Measurements from ENCODE around the gene OGT.
"Not testable (repeated sequence)": the region's sequence is repeated elsewhere in the genome, so short reads cannot be mapped to it uniquely, and the experiment has no call there.

Gene OGT

GRCh38 chrX:71579990-71580380 is 47.1 kb downstream of the OGT start:
- Mint-ChIP-seq H3K4me3 (no peak overlapping the region), H3K27ac (no peak overlapping the region), H3K9me3 (peaks cover 34% of the 10 kb centered on the region), H3K36me3 (ENCODE audit: low read depth) (peaks cover 31% of the 10 kb centered on the region), H3K4me1 (no peaks in the 10 kb centered on the region), H3K27me3 (ENCODE audit: low read depth, poor library complexity) (no peaks in the 10 kb centered on the region)
- TF ChIP-seq CTCF (IDR thresholded peaks at IDR 0.05): no peak
- no peak for DNase-seq

GRCh38 chrX:71581210-71581609 is 48.3 kb downstream of the OGT start:
- no peak for DNase-seq
- no peaks in the 10 kb centered on the region for H3K4me1 Mint-ChIP-seq
- no peaks in the 10 kb centered on the region for H3K27me3 Mint-ChIP-seq (ENCODE audit: low read depth, poor library complexity)
- TF ChIP-seq CTCF (IDR thresholded peaks at IDR 0.05): no peak
- H3K9me3 Mint-ChIP-seq: peaks cover 40% of the 10 kb centered on the region
- H3K27ac Mint-ChIP-seq: peak overlapping the region; percentile 66
- peaks cover 22% of the 10 kb centered on the region for H3K36me3 Mint-ChIP-seq (ENCODE audit: low read depth)
- no peak overlapping the region for H3K4me3 Mint-ChIP-seq

GRCh38 chrX:71586929-71587328 is 54.0 kb downstream of the OGT start:
- Mint-ChIP-seq H3K27ac (no peak overlapping the region), H3K4me3 (no peak overlapping the region), H3K4me1 (no peaks in the 10 kb centered on the region), H3K36me3 (ENCODE audit: low read depth) (peaks cover 9% of the 10 kb centered on the region), H3K9me3 (peaks cover 40% of the 10 kb centered on the region), H3K27me3 (ENCODE audit: low read depth, poor library complexity) (no peaks in the 10 kb centered on the region)
- no peak for DNase-seq
- TF ChIP-seq CTCF (IDR thresholded peaks at IDR 0.05): no peak

GRCh38 chrX:71593210-71593609 is 60.3 kb downstream of the OGT start:
- H3K4me3 Mint-ChIP-seq; H3K4me1 Mint-ChIP-seq; DNase-seq; H3K27ac Mint-ChIP-seq; H3K36me3 Mint-ChIP-seq (ENCODE audit: low read depth); H3K27me3 Mint-ChIP-seq (ENCODE audit: low read depth, poor library complexity): not testable (repeated sequence)
- H3K9me3 Mint-ChIP-seq: peaks cover 23% of the 10 kb centered on the region

- Mint-ChIP-seq H3K36me3 (ENCODE audit: low read depth) (peaks cover 56% of the 10 kb centered on the region), H3K4me3 (no peak overlapping the region), H3K27me3 (ENCODE audit: low read depth, poor library complexity) (no peaks in the 10 kb centered on the region)
Measured at GRCh38 chrX:71599965-71600364, 67.1 kb downstream of the OGT start.

GRCh38 chrX:71603618-71604017 is 70.7 kb downstream of the OGT start:
- peaks cover 4% of the 10 kb centered on the region for H3K4me1 Mint-ChIP-seq
- peaks cover 58% of the 10 kb centered on the region for H3K9me3 Mint-ChIP-seq
- DNase-seq: no peak
- H3K27me3 Mint-ChIP-seq (ENCODE audit: low read depth, poor library complexity): no peaks in the 10 kb centered on the region
- peaks cover 65% of the 10 kb centered on the region for H3K36me3 Mint-ChIP-seq (ENCODE audit: low read depth)
- H3K4me3 Mint-ChIP-seq: no peak overlapping the region
- TF ChIP-seq CTCF (IDR thresholded peaks at IDR 0.05): no peak
- no peak overlapping the region for H3K27ac Mint-ChIP-seq

More at GRCh38 chrX:71599965-71600364, 67.1 kb downstream of the OGT start:
- no peaks in the 10 kb centered on the region for H3K4me1 Mint-ChIP-seq
- no peak overlapping the region for H3K27ac Mint-ChIP-seq
- TF ChIP-seq CTCF (IDR thresholded peaks at IDR 0.05): no peak
- no peak for DNase-seq
- peaks cover 49% of the 10 kb centered on the region for H3K9me3 Mint-ChIP-seq
